GM18868 (cell line): ENCODE results near the gene PRDM16.

ENCODE experiments used
- ATAC-seq: cut with Tn5 transposase; IDR thresholded peaks from one replicate; pipeline ENCODE4 v1.9.1; 2021; ENCODE audit warnings: mild to moderate bottlenecking, moderate library complexity; ENCODE audit not compliant: unreplicated experiment

The PRDM16 gene

DNA sequence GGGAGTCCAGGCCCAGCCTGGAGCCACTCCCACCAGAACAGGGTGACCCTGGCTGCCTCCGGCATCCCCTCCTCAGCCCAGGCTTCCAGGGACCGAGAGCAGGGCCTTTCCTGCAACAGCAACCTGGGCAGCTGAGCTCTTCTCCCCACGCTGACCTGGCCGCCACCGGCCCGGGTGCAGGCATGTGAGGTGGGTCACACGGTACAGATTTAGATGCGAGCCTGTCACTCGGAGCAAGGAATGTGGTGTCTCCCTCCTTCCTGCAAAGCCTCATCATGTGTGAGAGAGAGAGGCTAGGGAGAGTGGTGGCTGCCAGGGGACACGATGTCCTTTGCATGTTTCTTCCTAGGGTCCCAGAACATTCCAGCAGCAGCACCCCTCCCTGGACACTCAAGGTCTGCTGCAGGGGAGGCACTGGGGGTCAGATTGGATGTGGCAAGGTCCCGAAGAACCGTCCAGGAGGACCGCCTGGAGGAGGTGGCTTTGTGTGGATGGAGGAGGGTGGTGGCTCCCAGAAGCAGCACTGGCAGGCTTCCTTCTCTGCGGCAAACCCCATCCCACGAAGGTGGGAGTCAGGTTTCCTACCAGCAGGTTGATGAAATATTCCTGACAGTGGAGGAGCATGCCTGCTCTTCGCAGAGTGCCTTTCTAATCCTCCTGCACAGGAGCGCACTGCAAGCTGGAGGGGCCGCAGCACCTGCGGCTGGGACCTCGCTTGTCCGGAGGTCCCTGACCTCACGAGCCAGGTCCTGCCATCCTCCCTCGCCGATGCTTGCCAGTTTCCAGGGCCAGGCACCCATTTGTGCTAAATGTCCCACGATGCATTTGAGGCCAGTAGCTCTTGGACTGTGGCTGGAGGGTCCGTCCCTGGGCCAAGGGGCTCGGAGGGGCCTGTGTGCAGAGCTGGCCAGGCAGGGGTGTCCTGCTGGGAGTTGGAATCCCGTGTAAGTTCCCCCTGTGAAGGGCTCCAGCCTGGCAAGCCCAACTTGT lies 68.4 kb downstream of the PRDM16 start:
- no peak for ATAC-seq

DNA sequence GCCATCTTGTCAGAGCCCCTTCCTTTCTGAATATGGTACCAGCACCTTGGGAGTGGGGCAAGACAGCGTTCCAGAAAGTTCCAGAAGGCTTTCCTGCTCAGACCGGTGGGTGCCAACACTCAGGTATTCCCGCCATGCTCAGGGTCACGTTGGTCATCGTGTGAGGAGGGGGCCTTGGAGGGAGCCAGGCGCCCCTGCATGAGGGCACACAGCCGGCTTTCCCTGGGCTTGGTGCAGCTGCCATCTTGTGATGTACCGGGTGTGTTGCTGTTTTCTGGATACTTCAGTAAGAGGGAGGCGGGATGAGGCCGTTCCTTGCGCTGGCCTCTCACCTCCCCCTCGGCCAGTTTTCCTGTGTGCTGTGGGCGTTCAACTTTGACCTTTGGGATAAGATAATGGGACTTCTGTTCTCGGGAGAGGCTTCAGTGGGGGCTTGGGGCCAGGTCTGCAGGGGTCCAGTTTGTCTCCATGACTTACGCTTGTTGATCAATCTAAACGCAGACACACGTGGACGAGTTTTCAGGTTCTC lies 69.7 kb downstream of the PRDM16 start:
- ATAC-seq: no peak

DNA sequence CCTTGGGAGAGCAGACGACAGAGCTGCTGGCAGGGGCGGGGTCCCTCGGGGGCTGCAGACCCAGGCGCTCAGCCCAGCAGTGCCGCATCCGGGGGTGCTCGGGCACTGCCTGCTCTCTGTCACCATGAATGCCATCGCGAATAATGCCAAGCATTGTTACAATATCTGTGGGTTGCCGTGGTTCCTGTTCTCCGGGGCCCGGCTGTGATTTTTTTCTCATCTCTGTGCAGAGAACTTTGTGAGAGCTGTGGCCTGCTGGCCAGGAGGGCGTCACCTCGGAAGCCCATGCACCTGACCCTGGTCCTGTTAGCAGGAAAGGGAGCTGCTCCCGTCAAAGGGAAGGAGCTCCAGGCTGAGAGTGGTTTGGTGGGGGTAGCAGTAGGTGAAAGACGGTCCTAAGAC lies 70.4 kb downstream of the PRDM16 start:
- no peak for ATAC-seq

DNA sequence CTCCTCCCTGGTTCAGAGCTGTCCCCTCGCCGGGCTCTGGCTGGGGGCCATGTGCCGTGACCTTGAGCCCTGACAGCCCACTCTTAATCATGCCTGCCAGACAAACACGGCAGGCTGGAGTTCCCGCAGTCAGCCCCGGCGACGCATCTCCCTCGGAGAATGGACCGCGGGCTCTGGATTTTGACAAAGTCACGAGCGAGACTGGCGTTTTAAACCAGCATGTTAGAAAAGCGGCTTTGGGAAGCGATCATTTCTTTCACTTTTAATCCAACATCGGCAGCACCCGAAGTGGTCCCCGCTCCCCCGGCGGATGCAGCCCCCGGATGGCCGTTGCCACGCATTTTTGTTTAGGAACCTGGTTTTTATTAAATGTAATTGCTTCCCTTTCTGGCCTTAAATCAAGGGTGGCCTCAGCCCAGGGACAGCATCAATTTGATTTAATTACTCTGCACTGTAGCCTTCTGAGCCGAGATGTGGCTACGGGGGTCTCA lies 70.9 kb downstream of the PRDM16 start:
- no peak for ATAC-seq

DNA sequence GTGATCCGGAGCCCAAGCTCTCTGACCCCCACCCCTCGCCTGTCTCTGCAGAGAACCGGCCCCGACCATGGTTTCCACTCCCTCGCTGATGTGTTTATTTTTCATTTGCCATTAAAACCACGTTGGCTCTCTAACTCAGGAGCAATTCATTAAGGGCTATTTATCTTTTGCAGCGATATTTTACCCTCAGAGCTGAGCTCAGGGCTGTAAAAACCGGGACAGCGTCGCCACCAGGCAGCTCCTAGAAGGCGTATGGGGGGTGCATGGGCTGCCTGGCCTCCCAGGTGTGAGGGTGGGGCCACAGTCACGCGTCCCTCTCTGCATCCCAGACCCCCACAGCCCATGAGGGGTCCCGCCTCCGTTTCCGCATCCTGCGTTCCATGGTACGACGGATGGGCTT lies 71.4 kb downstream of the PRDM16 start:
- no peak for ATAC-seq

DNA sequence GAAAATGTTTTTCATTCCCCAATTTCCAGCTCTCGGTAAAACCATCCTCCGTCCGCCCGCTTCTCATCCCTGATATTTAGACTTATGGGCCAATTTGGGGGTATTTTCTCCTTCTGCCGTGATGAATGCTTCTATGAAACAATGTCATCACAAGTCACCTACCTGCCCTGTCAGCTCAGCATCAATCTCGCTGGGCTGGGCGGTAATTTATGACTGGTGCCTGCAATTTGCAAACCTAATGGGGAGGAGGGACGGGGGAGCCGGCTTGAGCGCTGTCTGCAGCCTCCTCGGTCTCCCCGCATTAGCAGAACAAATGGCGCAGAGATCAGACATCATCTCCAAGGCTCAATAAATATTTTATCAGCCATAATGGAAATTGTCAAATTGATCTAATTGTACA lies 72.1 kb downstream of the PRDM16 start:
- ATAC-seq: no peak

DNA sequence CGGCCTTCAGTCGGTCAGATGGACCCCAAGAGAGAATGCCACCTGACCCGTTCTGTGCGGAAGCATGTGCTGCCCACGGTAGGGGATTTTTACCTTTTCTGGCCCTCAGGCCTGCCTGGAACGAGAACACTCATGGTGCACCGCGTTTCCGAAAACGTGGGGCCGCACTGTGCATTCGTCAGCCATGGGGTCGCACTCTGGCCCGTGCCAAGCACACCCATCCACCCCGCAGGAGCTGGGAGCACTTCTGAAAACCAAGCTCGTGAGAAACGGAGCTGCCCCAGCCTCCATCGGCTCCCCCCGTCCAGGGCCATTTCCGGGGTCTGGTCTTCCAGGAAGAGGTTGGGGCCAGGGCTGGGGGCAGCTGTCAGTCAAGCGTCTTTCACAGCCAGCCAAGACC lies 72.8 kb downstream of the PRDM16 start:
- no peak for ATAC-seq

DNA sequence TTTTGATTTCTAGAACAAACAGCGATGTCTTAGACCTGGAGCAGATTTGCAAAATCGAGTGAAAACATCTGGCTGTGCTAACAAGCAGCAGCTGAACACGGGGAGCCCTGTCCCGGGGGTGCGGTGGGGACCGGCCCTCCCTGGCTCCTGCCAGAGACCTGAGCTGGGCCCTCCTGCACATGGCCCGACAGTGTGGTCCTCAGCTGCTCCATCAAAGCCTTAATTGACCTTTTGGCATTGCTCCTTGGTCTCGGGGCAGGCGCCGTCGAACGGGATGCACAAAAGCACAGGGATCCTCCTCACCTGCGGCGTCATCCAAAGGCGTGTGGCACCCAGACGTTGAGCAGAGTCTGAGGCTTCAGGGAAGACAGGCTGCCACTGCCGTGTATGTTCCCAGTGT lies 73.2 kb downstream of the PRDM16 start:
- ATAC-seq: no peak

DNA sequence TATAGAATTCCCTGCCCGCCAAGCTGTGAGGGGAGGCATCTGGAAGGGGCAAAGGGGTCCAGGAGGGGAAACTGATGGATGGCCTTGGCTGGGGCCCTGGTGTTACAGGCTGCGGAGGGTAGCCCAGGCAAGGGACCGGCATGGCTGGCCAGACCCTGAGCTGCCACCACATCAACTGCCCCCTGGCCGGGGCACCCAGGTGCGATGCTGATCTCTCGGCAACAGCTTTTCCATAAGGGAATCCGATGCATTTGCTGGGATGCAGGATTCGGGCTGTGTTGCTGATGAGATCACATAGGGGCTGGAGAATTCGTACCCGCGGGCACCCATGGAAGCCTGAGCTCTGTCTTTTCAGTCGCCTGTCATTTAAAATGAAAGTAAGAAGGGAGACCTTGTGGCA lies 73.7 kb downstream of the PRDM16 start:
- ATAC-seq: no peak

DNA sequence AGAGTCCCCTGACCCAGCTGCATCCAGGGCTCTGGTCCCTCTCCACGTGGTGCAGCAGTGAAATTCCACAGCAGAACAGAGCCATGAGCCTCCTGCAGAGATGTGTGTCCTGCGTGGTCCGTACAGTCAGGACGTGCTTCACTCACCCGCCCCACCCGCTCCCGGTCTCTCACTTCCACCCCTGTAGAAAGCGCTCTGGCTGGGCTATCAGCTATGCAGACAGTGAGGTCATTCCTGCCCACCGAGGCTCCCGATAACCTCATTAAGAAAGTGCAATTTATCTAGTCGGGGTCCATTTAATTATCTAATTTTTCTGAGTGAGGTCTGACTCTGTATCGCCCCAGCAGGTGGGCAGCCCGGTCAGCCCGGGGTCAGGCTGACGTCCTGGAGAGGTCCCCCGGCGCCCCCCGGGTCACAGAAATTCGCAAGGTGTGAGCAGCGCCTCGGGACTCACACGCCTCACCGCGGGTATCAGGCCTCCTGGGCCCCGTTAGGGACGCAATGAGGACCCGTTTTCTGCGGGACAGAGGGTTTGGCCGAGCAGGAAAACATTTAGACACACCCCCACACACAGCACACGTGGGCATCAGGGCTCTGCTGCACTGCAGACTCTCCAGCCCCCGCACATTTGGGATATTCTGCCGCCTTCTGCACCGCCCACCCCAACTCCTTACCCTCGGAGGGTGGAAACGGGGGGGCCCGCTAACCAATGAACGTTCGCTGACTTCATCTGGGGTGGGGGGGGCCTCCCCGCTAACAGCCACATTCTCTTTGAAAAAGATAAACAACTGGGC lies 76.7 kb downstream of the PRDM16 start:
- ATAC-seq: no peak

DNA sequence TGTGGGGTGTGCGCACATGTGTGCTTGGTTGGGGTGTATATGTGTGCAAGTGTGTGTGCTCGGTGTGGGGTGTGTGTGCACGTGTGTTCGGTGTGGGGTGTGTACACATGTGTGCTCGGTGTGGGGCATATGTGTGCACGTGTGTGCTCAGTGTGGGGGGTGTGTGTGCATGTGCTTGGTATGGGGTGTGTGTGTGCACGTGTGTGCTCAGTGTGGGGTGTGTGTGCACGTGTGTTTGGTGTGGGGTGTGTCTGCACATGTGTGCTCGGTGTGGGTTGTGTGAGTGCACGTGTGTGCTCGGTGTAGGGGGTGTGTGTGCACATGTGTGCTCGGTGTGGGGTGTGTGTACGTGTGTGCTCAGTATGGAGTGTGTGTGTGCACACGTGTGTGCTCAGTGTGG lies 77.5 kb downstream of the PRDM16 start:
- ATAC-seq: no peak

DNA sequence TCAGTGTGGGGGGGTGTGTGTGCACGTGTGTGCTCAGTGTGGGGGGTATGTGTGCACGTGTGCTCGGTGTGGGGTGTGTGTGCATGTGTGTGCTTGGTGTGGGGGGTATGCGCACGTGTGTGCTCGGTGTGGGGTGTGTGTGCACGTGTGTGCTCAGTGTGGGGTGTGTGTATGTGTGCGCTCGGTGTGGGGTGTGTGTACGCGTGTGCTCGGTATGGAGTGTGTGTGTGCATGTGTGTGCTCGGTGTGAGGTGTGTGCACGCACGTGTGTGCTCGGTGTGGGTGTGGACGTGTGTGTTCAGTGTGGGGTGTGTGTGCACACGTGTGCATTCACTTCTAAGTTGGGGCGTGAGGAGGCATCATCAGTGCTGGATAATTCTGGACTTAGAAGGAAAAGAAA lies 77.9 kb downstream of the PRDM16 start:
- ATAC-seq: no peak

DNA sequence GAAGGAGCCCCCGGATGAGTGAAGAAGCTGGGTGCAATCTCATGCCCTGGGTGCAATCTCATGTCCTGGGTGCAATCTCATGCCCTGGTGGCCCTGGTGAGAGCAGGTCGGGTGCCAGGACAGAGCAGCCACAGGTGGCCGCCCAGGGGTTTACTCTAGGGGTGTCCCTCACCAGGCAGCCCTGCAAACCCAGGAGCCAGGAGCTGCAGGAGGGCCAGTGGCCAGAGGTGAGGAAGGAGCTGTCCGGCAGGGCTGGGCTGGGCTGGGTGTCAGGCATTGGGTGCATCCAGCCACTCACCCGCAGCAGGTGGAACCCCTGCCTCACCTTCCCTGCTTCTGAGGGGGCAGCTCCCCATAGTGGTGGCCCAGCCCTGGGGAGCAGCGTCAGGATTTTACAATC lies 79.2 kb downstream of the PRDM16 start:
- ATAC-seq: no peak

DNA sequence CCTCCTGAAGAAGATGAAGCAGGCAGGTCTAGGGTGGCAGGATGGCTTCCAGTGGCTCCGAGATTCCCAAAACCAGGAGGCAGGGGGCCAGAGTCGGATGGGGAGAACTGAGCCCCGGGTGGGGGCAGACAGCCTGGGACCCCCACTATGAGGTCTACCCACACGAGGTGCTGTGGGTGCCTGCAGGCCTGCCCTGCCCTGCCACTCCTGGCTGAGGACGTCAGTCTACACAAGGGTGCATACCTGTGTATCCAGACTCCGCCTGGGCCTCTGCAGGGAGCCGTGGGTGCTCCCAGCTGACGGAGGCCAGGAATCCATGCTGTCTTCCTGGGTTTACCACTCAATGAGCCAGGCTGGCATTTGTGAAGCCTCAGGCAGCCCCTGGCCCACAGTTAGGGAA lies 80.3 kb downstream of the PRDM16 start:
- ATAC-seq: no peak

DNA sequence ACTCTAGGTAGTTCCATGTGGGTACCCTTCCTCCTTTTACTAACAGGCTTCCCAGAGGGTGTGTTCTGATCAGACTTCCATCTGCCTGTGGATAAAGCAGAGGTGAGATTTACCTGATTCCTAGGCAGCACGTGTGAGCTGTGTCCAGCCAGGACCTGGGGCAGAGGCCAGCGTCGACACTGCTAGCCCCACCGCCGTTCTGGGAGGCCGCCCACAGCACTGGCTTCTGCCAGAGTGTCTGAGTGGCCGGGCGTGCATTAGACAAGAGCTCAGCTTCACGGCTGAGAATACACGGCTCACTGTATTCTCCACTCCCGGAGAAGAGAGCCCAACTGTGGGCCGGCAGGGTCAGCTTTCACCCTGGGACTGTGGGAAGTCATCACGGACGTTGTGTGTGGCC lies 82.5 kb downstream of the PRDM16 start:
- ATAC-seq: no peak

DNA sequence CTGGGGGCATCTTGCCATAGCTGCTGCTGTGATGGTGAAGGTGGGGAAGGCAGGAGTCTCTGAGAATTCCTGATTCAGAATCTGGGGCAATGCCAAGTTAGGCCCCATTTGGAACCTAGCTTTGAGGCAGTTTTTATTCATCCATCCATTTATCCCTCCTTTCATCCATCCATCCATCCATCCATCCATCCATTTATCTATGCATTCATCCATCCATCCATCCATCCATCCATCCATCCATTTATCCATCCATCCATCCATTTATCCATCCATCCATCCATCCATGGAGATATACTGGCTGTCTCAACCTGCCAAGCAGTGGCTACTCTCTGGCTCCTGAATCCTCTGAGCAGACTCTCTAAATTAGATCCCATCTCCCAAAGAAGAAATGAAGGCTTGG lies 83.1 kb downstream of the PRDM16 start:
- ATAC-seq: no peak

DNA sequence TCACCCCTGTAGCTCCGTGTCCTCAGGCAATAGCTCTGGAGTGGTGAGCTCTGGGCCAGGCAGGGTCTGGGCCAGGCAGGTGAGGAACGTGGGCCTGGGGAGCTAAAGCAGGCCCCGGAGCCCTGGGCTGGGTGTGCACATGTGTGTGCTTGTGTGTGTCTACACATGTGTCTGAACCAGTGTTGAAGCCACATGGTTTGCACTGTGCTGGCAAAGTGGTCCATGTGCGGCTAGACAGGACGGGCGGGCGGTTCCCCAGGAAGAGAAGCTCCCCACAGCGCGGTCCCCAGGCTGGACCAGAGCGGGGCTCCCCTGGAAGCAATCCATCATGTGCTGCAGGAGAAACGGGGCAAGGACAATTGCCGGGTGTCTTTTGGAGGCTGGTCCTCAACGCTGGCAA lies 84.2 kb downstream of the PRDM16 start:
- no peak for ATAC-seq

DNA sequence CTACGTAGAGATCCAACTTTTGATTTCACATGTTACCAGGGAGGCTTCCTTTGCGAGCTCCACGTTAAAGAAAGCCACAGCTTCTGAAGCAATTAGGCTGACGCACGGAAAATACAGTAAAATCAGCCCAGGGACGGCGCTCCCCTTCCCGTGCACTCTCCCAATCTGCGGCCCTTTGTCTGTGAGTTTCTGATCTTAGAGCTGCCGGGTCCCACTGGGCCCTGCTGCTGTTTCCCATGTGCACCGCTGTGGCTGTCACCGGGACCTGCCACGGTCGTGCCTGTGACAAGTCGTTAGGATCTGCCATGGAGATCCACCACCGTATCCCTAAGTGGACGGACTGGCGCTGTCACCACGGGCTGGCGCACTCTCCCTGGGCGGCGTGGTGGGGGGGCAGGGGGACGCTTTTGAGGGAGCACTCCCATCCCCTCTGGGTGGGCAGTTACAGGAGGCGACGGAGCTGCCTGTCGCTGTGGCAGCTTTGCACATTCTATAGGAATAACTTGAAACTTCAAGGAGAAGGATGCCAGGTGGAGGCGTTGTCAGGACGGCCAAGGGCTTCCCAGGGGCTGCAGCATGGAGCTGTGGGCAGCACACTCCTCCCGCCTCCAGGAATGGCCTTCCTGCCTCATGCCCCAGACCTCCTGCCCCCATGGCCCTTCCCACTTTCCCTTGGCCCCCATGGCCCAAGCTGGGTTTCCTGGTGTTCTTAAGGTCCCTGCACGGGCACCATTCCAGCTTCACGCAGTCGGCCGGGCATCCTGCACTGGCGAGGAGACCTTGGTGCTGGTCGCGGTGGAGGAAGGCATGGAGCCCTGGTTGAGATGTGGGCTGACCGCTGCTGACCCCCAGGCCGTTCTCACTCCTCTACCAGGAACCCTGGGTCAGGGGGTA lies 85.1 kb downstream of the PRDM16 start:
- no peak for ATAC-seq

DNA sequence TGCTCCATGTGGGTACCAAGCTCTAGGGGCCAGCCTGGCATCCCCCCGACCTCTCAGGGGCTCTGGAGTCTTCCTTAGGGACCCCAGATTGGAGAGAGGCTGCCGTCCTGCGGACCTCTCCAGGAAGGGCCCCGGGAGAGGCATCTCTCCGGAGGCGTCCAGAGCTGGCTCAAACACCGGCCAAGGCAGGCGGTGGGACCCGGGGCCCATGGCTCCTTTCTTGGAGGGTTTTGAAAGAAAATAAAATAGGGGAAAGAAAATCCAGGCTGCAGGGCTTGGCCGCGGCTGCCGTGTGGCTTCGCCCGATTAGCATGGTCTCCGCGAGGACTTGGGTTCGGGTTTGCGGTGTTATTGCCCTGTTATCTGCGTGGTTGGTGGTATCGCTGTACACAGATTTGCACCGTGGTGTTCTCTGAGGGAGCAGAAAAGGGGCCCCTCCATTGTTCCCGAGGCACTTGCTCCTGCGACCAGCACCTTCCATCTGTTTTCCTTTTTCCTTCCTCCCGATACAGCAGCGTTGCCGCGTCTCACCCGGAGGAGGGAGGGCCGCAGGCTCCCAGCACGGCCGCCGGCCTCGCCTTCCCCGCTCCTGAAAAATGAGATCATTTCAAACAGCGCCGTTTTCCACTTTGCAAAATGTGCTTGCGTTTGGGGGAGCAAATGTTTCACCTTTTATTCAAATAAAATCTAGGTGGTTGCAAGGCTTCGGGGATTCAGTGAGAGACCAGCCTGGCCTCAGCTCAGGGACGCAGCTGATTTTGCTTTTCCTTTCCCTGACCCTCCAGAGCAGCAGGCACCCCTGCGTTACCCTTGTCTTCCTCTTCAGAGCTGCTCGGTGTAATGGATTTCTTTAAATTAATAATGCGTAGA lies 86.3 kb downstream of the PRDM16 start:
- no peak for ATAC-seq

DNA sequence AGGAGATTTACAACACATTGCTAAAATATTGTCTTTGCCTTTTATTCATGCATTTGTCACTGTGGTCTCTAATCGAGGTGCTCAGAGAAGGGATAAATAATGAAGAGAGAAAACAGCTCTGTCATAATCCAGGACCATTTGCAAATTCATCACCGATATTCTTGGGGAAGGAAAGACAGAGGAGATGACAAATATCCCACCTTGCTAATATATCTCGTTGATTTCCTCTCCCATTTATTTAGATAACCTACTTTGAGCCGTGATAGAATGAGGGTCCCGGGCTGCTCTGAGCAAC lies 86.9 kb downstream of the PRDM16 start:
- ATAC-seq: no peak
